GM10266 (cell line): Measurements from ENCODE around the gene PRSS27.

Experiments used
- DNase-seq: peaks from one replicate; pipeline ENCODE4 v3.0.0; 2012; ENCODE audit errors: extremely low spot score
- CTCF ChIP-seq: IDR thresholded peaks from 2 replicates; pipeline ENCODE4 v1.5.1; 2012; ENCODE audit warnings: mild to moderate bottlenecking, low read depth; ENCODE audit not compliant: control insufficient read depth, insufficient read depth; ENCODE audit errors: missing control alignments

The PRSS27 gene

DNA sequence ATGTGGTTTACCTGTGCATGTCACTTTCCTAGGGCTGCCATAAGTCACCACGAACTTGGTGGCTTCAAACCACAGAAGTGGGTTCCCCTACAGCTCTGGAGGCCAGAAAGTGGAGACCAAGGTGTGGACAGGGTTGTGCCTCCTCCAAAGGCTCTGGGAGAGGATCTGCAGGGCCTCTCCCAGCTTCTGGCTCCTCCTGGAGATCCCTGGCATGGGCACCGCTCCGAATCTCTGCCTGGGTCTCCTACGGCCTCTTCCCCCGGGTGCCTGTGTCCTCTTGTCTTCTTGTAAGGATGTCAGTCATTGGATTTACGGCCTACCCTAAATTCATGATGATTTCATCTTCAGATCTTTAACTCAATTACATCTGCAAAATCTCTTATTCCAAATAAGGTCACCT lies 29.9 kb upstream of the PRSS27 start:
- no peak for DNase-seq
- no peak for TF ChIP-seq CTCF

- DNase-seq, result no peak
- no peak for TF ChIP-seq CTCF
Observed at GRCh38 chr16:2749476-2749875, 29.5 kb upstream of the PRSS27 start.

DNA sequence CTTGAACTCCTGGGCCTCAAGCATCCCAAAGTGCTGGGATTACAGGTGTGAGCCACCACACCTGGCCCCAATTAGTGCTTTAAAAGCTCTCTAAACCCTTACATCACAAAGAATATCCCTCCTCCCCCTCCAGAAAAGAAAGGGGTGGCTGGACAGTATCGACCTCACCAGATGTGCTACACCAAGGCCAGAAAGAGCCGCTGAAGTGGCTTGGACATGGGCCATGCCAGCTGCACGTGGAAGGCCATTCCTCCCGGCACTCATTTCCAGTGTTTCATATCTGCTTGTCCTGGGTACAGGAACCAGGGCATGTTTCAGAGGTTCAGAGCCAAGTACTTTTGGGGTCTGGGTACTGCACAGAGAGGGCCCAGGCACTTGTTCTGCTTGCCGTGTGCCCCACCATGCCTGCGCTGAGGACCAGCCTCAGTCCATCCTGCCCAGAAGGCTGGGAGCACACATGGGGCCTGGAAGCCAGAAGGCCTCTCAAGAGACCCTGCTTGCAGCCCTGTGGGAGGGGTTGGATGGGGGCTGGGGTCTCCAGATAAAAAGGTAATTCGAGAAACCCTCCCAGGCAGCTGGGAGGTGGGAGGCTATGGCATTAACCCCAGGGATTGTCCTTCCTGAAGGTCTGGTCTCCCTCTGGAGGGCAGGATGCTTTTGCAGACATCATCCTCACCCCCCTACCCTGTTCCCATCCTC lies 28.9 kb upstream of the PRSS27 start:
- no peak for DNase-seq
- TF ChIP-seq CTCF, result no peak

DNA sequence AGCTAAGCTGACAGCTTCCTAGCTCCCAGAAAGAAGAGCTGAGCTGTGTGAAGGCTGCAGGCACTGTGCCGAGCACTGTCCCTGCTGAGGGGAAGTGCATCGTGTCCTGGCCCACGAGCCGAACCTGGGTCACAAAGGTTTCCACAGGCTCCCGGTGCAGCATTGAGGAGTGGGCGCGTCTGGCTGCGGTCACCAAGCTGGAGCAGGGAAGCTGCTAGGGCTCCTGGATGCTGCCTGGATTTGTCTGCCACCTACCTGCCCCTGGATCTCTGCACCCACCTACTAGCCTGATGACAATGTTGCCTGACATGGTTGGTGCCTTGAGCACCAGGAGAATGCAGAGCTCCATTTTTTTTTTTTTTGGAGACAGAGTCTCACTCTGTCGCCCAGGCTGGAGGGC lies 25.9 kb upstream of the PRSS27 start:
- TF ChIP-seq CTCF, result no peak
- DNase-seq, result no peak

DNA sequence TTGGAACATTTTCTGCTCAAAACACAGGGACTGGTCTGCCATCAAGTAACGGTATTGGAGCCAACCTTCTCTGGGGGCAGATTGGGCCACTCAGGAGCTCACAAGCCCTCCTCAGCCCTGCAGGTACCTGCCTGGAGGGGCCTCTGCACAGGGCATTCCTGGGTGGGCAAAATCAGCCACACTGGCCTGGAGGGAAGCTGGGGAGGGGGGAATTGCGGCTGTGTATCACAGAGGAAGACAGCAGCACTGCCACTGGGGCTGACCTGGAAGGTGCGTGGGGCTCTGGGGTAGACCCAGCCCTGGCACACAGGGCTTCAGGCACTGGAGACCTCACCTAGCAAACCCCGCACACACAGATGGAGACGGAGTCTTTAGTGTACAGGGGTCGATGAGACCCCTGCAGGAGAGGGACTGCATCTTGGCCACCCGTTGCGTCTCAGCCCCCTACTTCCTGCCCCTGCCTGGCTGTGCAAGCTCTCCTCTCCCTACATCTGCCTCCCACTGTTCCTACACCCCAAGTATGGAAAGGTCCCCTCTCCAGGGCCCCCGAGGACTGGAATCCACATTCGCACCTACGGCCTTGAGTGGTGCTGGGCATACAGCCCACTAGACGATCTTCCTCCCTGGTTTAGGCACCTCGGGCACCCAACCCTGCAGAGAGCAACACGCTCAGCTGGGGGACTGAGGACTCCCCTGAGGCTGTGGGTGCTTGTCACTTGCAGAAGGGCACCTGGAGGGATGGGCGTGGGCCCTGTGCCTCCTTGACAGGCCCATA lies 25.3 kb upstream of the PRSS27 start:
- TF ChIP-seq CTCF, result no peak
- no peak for DNase-seq

DNA sequence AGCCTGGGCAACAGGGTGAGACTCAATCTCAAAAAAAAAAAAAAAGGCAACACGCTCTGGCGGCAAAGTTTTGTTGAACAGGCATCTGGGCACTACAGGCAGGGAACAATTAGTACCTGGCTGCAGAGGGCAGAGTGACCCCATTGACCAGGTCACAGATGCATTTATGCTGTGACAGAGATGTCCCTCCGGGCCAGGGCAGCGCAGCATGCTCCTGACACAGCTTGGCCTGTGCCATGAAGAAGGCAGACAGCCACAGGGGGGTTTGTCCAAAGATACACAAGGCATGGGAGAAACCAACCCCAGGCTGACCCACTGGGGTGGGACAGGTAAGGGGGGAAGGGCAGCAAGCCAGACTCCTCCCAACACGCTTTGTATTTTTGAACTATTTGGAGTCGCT lies 24.7 kb upstream of the PRSS27 start:
- no peak for DNase-seq
- no peak for TF ChIP-seq CTCF

DNA sequence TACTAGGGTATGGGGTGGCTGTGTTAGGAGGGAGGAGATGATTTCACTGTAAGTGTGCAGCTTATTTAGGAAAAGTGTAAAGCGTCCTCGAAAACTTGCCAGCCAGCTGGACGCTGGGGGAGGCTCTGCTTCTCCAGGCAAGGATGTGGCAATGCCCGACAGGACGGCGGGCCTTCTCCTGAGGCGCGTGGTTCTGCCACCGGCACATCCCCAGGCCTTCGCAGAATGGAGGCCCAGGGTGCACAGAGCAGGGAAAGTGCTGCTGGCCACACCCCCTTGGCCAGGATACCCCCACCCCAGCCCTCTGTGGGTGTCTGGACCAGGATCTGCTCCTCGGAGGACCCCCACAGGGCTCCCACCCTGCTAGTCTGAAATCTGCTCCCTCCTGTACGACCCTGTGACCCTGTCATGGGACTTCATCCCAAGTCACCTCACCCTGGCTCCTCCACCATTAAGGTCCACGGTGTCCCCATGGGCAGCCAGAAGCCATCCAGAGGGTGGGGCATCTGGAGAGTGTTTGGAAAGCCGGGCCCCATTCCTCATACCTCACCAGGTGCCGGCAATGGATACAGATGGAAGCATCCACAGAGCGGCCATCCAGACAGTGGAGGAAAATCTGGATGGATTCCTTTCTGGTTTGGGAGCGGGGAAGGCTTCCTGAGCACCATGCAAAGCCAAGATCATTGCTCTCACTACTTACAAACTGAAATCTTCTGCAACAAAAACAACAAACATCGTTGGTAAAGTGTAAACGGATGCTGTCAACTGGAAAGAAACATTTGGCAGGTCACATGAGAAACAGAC lies 23.2 kb upstream of the PRSS27 start:
- no peak for DNase-seq
- TF ChIP-seq CTCF, result no peak
